Measurements from ENCODE around the gene ASB10.
A peak's percentile ranks its signal among the peaks of the same experiment; 100 is the strongest.

The ASB10 gene

GRCh38 chr7:151185762-151186639 lies 1.0 kb downstream of the ASB10 start:
- no peak for DNase-seq

DNA sequence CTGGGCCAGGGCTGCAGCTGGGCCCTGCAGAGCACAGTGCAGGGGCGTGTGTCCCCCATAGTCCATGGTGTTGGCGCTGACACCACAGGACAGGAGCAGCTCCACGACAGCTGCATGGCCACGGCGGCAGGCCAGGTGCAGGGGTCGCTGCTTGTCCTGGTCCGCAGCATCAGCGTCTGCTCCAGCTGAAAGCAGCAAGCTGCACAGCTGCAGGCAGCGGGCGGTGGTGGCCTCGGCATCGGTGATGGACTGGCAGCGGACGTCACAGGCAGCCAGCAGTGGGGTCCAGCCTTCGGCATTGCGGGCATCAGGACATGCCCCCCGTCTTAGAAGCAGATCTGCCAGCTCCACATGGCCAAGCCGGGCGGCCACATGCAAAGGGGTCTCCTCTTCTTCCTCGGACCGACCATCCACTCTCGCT lies 6.0 kb downstream of the ASB10 start:
- DNase-seq, result no peak

DNA sequence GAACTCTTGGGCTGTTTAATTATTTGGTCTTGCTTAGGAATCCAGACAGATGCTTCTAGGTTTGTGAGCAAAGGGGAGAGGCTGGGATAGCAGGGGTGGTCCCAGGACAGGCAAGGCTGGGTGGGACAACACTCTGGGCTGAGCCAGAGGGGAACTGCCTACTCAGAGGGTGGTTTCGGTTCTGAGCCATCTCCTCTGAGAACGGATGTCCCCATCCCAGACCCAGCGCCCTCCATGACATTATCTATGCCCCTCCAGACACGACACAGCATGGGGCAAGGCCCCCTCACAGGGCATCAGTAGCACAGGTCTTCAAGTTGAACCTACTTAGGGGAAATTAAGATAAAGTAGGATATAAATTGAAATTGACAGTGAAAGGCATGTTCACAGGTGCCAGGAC lies 7.1 kb downstream of the ASB10 start:
- no peak for DNase-seq

DNA sequence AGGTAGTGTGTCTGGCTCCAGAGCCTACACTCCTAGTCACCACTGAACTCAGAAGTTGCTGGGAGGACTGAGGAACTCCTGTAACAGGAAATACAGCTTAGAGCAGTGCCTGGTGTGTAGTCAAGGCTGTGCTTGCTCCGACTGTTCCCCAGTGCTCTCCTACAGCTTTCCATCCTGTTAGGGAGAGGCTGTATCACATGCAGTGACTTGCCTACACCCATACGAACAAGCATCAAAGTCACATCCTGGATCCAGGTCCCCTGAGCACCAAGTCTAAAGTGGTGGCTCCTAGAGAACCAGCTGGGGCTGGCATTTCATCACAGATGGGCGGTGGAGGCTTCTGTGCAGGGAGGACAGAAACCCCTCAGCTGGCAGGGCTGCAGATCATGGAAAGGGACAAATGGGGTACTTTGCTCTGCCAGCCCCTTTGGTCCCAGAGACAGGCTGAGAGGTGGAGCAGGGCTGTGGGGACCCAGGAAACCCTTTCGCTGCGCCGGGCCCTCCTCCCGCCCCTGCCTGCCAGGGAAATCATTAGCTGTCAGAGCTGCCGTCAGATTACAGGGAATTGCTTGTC lies 7.7 kb downstream of the ASB10 start:
- peak; percentile 7 for DNase-seq

DNA sequence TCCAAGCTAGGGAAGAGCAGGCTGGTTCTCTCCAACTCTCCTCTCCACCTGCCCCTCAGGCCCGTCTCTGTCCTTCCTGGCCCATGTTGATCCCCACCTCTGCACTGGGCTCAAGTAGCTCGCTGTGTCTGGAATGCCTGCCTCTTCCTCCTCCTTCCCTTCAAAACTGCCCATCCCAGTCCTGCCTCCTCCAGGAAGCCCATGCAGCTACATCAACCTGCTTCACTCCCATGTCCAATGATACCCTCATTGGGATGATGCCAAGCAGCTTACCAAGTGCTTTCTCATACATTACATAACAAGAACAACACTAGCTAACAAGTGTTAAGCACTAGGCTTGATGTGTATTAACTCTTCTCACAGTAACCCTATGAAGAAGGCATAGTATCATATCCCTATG lies 8.2 kb downstream of the ASB10 start:
- DNase-seq, result no peak

DNA sequence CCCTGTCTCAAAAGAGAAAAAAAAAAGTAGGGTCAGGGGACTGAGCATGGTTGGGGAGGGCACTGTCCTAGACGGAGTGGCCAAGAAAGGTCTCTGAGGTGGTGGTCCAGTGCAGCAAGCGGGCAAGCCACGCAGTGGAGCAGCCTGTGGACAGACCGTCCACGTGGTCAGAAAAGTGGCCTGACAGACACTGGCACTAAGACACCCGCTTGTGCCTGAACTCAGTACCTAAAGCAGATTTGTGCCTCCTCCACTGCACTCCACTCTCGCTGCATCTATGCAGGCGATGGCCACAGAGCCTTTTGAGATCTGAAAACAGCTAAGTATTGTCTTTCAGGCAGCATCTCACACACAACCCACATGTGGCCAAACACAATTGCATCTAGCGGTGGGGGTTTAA lies 8.8 kb downstream of the ASB10 start:
- no peak for DNase-seq

GRCh38 chr7:151177310-151177709 lies 9.7 kb downstream of the ASB10 start:
- no peak for DNase-seq

DNA sequence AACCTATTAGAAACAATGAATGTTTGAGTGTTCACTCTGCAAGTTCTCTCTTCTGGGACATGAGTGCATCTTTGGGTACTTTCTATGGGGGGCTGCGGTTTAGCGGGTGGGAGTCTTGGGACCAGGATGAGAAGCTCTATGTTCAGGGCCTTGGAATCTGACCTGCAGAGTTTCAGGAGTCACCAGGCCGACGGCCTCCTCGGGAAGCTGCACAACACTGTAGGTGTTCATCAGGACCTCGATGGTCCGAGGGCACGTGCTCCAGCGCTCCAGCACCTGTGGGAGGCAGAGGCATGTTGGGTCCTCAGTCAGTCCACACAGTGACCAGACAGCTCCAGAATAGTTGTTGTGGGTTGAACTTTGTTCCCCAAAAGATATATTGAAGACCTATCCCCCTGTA lies 10.6 kb downstream of the ASB10 start:
- no peak for DNase-seq

DNA sequence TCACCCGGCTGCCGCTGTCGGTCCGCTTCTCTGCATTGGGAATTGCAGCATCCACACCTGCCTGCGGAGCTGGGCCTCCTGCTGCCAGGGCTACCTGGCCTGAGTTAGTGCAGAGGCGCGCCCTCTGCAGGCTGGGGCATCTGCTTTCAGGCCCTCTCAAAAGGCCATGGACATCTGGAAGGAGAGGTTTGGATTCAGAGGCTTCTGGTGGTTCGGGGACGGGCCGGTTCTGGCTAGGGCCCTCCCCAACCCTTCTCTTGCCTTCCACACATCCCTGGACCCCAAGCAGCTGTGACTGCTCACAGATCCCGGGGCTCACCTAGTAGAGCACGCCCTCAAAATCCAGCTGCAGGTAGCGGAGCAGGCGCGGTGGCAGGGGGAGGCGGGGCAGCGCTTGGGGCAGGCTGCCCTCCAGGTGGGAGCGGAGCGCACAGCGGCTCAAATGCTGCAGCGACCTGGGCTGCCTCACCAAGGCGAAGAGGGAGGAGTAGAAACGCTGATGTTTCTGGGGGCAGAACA lies 11.2 kb downstream of the ASB10 start:
- DNase-seq, result no peak

DNA sequence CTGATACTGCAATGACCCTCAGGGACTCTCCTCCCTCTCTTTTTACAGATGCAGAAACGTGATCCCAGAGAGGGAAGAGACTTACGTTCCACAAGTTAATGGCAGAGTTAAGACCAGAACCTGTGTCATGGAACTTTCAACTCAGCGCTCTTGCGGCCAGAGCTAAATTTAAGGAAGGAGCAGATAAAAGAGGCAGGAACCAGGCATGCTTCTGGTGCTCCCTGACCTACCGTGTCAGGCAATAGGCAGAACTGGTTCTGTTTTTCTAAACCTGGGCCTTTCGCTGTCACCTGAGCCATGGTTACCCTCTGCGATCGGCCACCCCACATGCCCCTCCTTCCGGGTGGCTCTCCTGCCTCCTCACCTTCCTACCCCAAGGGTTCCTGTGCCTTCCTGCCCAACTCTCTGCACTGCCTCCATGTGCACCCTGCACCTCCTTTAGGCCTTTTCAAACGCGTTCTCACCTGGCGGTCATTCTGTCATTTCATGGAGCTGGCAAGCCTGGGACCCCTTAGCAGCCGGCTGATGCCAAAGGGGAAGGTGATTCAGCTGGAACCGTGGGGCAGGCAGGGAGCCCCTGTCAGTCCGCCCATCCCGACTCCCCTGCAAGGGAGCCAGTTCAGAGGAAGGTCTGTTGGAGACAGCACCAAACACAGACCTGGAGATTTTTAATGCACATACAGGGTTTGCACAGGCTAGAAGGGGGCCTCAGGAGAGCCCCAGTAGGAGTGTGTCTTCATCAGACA lies 11.8 kb downstream of the ASB10 start:
- DNase-seq, result no peak

DNA sequence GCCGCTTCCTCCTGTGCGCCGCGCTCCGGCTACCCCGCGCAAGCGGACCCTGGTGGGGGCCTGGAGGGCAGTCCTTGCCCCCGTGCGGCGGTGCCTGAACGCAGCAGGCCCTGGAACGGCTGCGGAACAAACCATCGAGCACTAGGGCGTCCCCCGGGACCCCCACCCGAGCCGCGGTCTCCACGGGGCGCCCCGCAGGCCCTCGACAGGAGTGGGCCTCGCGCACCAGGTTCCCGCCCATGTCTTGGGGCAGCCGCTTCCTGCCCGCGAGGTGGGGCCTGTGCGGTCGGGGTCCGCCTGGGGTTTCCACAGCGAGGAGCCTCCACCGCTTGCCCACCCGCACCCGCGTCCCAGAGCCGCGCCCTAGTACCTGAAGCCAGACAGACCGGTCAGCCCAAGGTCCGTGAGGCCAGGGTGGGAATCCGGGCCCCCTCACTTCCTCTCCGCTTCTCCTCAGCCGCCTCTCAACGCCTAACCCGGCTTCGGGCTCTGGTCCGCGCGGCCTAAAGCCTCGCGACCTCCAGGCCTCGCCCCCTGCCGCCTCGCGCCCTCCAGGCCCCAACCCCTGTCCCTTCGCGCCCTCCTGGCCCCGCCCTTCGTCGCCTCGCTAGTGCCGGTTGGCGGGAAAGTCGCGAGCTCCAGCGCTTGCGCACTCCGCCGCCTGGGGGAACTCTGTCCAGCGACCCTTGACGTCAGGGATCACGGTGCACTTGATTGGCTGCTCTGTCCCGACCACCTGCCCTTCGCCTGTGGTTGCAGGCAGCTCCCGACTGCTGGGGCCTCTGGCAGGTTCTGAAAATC lies 12.6 kb downstream of the ASB10 start:
- no peak for DNase-seq

- no peak for DNase-seq
Observed at GRCh38 chr7:151173386-151174245, 13.4 kb downstream of the ASB10 start.

- DNase-seq, result peak; percentile 24
Observed at GRCh38 chr7:151172273-151173141, 14.5 kb downstream of the ASB10 start.

DNA sequence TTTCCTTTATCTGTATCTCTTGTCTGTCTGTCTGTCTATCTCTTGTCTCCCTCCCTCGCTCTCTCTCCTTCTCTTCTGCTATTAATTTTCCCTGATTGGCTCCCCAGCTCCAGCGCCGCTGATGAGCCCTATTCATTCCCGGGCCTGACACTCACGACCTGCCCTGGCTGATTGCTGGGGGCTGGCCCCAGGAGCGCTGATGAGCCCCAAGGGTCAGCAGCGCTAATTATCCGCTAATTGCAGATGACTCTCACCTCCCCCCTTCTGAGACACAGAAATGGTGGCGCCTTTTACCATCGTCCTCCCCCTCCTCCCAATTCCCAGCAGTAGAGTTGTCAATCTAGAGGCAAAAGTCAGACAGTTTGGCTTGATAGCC lies 18.3 kb downstream of the ASB10 start:
- no peak for DNase-seq

DNA sequence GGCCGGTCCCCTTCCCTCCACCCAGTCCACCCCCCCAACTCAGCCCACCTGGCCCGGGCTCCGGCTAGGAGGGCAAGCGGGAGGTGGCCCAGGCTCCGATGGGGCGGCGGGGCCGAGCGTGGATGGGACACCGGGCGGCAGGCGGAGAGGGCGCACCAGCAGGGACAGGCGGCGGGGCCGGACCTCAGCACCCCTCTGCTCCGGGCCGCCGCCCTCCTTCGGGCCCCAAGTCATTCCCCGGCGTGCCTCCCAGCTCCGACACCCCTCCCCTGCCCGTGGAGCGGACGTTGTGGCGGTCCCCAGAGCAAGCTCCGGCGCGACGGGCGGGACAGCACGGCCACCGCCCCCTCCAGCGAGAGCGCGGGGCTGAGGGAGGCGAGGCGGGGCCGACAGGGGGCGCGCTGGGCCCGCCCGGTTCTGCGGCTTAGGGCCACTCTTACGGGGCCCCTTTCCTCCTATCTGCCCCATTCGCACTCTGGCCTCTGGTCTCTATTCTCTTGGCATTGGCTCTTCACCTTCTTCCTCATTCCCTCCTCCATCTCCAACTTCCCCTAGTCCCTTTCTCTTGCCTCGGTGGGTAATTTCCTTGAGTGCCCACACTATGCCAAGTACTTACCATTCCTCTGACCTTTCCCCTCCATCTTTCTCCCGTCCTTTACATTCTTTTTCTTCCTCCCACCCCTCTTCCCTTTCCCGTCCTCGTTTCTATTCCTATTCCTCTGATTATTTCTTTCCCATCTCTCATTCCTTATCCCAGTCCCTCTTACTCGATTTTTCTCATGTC lies 18.9 kb downstream of the ASB10 start:
- peak; percentile 0 for DNase-seq

DNA sequence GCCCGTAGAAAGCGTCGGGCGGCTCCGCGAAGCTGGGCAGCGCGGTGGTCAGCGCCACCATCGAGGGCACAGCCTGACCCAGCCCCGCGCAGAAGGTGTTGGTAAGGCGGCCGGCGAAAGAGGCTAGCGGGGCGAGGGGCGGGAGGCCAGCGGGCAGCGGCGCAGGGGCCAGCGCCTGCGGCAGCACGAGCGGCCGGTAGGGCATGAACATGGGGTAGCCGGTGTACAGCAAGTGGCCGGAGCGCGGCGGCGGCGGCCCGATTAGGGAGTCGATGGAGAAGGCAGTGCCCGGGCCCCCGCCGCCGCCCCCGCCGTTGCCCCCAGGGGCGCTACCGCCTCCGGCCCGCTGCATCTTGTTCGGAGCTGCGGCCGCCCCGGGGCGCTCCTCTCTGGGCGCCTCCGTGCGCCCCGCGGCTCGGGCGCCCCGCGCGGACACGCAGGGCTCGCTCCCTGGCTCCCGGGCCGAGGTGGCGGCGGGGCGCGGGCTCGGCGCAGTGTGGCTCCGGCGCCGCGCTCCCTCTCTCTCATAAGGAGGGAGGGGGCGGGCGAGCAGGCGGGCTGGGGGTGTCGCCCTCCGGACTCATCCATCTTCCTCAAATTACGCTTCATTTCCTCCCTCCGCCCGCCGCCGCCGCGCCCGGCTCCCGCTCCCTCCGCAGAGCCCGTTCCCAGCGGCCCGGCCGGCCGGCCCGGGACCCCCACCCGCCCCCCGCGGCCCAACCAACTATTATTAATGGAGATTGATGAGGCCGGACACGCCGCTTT lies 19.7 kb downstream of the ASB10 start, which contains the start of gene GBX1:
GBX1 (minus strand) TSS at position 498 of the 765 bp plus-strand sequence; CDS start at position 352, 146 bp downstream.
- DNase-seq, result peak; percentile 18

DNA sequence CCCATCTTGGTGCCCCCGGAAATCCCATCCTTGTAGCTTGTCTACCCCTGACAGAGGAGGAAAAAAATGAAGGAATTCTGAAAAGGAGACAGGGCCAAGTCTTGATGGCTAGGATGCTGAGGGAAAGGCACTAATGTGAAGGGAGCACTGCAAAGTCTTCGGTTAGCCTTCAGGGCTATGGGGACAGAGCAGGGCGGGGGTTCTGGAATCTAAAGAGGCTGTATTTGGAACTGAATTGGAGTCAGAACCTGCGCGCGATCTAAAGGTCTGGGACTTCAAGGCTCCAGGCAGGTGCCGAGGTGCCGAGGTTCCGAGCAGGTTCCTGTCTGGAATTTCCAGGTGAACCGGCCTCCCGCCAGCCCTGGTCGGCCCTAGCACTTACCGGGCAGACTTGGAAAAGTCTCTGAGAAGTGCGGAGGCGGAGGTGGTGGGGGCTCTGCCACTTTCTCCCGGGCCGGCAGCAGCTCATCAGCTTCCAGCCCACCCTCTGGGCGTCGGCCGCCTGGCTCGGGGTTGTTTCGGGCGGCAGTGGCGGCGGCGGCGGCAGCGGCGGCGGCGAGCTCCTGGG lies 20.3 kb downstream of the ASB10 start:
- DNase-seq, result no peak

- DNase-seq, result no peak
Observed at GRCh38 chr7:151161757-151162156, 25.3 kb downstream of the ASB10 start.
